Activated T-cell treated with anti-CD3 and anti-CD28 coated beads, Interleukin-2, amount 50 U/mL, for 4 hours (primary cell): ENCODE data around the gene SPP2. TPM values are rescaled to one million over a fixed set of nuclear protein-coding genes. Genes with fewer than 3 reads are reported as not detected.

ENCODE experiments used
- ATAC-seq, 2 donors: fragments of 200-7000 bp; cut with Tn5 transposase; one replicate each; pipeline ENCODE4 v1.10.0; 2021
- DNase-seq: peaks from one replicate; pipeline ENCODE4 v3.0.0-alpha.2; 2020
- H3K27me3 Mint-ChIP-seq: one replicate; pipeline ENCODE4 v1.8.0; 2021; ENCODE audit warnings: low read depth, mixed read lengths
- H3K36me3 Mint-ChIP-seq: one replicate; pipeline ENCODE4 v1.8.0; 2022; ENCODE audit warnings: mixed read lengths; ENCODE audit not compliant: insufficient read depth
- H3K4me1 Mint-ChIP-seq: one replicate; pipeline ENCODE4 v1.8.0; 2021; ENCODE audit warnings: low read depth, mixed read lengths
- H3K4me3 Mint-ChIP-seq: one replicate; pipeline ENCODE4 v1.8.0; 2021; ENCODE audit warnings: mild to moderate bottlenecking, moderate library complexity, mixed read lengths
- H3K9me3 Mint-ChIP-seq: one replicate; pipeline ENCODE4 v1.8.0; 2021; ENCODE audit warnings: mixed read lengths
- total RNA-seq, 3 donors: library from RNA; stranded (reverse); gene quantifications; one replicate each; pipeline ENCODE4 v1.2.1, GENCODE V29; 2021

The SPP2 gene
- total RNA-seq, 3 donors from 2014 or later: not detected

GRCh38 chr2:234026693-234027254 is 23.7 kb upstream of the SPP2 start:
- H3K9me3 Mint-ChIP-seq: peaks cover 7% of the 10 kb centered on the region
- H3K4me3 Mint-ChIP-seq: no peak overlapping the region
- no peaks in the 10 kb centered on the region for H3K36me3 Mint-ChIP-seq
- DNase-seq (no peak), ATAC-seq (no peak)
- H3K27me3 Mint-ChIP-seq: peaks cover 1% of the 10 kb centered on the region
- peaks cover 40% of the 10 kb centered on the region for H3K4me1 Mint-ChIP-seq

- ATAC-seq (no peak), DNase-seq (no peak)
- no peaks in the 10 kb centered on the region for H3K36me3 Mint-ChIP-seq
- H3K4me1 Mint-ChIP-seq: peaks cover 48% of the 10 kb centered on the region
- no peak overlapping the region for H3K4me3 Mint-ChIP-seq
- peaks cover 7% of the 10 kb centered on the region for H3K9me3 Mint-ChIP-seq
- no peaks in the 10 kb centered on the region for H3K27me3 Mint-ChIP-seq
Observed at GRCh38 chr2:234027641-234028040, 22.9 kb upstream of the SPP2 start.

- H3K4me3 Mint-ChIP-seq: no peak overlapping the region
- ATAC-seq (no peak), DNase-seq (no peak)
- peaks cover 3% of the 10 kb centered on the region for H3K36me3 Mint-ChIP-seq
- peaks cover 12% of the 10 kb centered on the region for H3K9me3 Mint-ChIP-seq
- peaks cover 56% of the 10 kb centered on the region for H3K4me1 Mint-ChIP-seq
- no peaks in the 10 kb centered on the region for H3K27me3 Mint-ChIP-seq
Observed at GRCh38 chr2:234029150-234029733, 21.3 kb upstream of the SPP2 start.

GRCh38 chr2:234031207-234031606 is 19.3 kb upstream of the SPP2 start:
- Mint-ChIP-seq H3K27me3 (no peaks in the 10 kb centered on the region), H3K36me3 (peaks cover 3% of the 10 kb centered on the region), H3K4me3 (no peak overlapping the region), H3K9me3 (peaks cover 17% of the 10 kb centered on the region), H3K4me1 (peaks cover 44% of the 10 kb centered on the region)
- ATAC-seq (no peak), DNase-seq (no peak)

GRCh38 chr2:234032279-234032856 is 18.1 kb upstream of the SPP2 start:
- ATAC-seq (peak; percentile 70 to 79), DNase-seq (no peak)
- Mint-ChIP-seq H3K4me1 (peaks cover 34% of the 10 kb centered on the region), H3K9me3 (peaks cover 28% of the 10 kb centered on the region), H3K27me3 (peaks cover 5% of the 10 kb centered on the region), H3K4me3 (no peak overlapping the region), H3K36me3 (peaks cover 4% of the 10 kb centered on the region)

GRCh38 chr2:234033174-234033573 is 17.3 kb upstream of the SPP2 start:
- Mint-ChIP-seq H3K4me1 (peaks cover 28% of the 10 kb centered on the region), H3K36me3 (peaks cover 4% of the 10 kb centered on the region), H3K27me3 (peaks cover 8% of the 10 kb centered on the region), H3K9me3 (peaks cover 35% of the 10 kb centered on the region), H3K4me3 (no peak overlapping the region)
- no peak for ATAC-seq
- DNase-seq: no peak

GRCh38 chr2:234033885-234034284 is 16.6 kb upstream of the SPP2 start:
- DNase-seq (no peak), ATAC-seq (no peak)
- no peak overlapping the region for H3K4me3 Mint-ChIP-seq
- peaks cover 40% of the 10 kb centered on the region for H3K9me3 Mint-ChIP-seq
- H3K4me1 Mint-ChIP-seq: peaks cover 25% of the 10 kb centered on the region
- H3K36me3 Mint-ChIP-seq: peaks cover 4% of the 10 kb centered on the region
- peaks cover 11% of the 10 kb centered on the region for H3K27me3 Mint-ChIP-seq

DNA sequence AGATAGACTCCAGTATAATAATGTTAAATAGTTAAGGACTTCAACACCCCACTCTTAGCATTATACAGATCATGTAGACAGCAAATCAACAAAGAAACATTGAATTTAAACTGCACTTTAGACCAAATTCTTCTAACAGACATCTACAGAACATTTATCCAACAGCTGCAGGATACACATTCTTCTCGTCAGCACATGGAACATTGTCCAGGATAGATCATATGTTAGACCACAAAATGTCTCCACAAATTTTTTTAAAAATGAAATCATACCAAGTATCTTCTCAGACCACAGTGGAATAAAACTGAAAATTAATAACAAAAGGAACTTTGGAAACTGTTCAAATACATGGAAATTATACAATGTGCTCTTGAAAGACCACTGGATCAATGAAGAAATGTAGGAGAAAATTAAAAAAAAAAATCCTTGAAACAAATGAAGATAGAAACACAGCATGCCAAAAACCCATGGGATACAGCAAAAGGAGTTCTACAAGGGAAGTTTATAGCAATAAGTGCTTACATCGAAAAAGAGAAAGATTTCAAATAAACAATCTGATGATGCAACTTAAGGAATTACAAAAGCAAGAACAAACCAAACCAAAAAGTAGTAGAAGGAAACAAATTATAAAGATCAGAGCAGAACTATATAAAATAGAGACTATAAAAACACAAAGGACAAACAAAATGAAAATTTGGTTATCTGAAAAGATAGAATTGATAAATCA is 12.3 kb upstream of the SPP2 start:
- Mint-ChIP-seq H3K4me1 (peaks cover 2% of the 10 kb centered on the region), H3K9me3 (peaks cover 37% of the 10 kb centered on the region), H3K27me3 (peaks cover 11% of the 10 kb centered on the region), H3K36me3 (peaks cover 4% of the 10 kb centered on the region), H3K4me3 (no peak overlapping the region)
- ATAC-seq (no peak), DNase-seq (no peak)

GRCh38 chr2:234044157-234044556 is 6.3 kb upstream of the SPP2 start:
- no peaks in the 10 kb centered on the region for H3K27me3 Mint-ChIP-seq
- DNase-seq (no peak), ATAC-seq (no peak)
- no peaks in the 10 kb centered on the region for H3K36me3 Mint-ChIP-seq
- H3K9me3 Mint-ChIP-seq: no peaks in the 10 kb centered on the region
- H3K4me3 Mint-ChIP-seq: no peak overlapping the region
- no peaks in the 10 kb centered on the region for H3K4me1 Mint-ChIP-seq

GRCh38 chr2:234046521-234046920 is 4.0 kb upstream of the SPP2 start:
- DNase-seq: no peak
- Mint-ChIP-seq H3K4me1 (no peaks in the 10 kb centered on the region), H3K4me3 (no peak overlapping the region), H3K36me3 (no peaks in the 10 kb centered on the region), H3K9me3 (no peaks in the 10 kb centered on the region), H3K27me3 (no peaks in the 10 kb centered on the region)
- no peak for ATAC-seq

- ATAC-seq (no peak), DNase-seq (no peak)
- no peaks in the 10 kb centered on the region for H3K9me3 Mint-ChIP-seq
- H3K36me3 Mint-ChIP-seq: no peaks in the 10 kb centered on the region
- H3K27me3 Mint-ChIP-seq: no peaks in the 10 kb centered on the region
- H3K4me3 Mint-ChIP-seq: no peak overlapping the region
- no peaks in the 10 kb centered on the region for H3K4me1 Mint-ChIP-seq
Observed at GRCh38 chr2:234047361-234047760, 3.1 kb upstream of the SPP2 start.

DNA sequence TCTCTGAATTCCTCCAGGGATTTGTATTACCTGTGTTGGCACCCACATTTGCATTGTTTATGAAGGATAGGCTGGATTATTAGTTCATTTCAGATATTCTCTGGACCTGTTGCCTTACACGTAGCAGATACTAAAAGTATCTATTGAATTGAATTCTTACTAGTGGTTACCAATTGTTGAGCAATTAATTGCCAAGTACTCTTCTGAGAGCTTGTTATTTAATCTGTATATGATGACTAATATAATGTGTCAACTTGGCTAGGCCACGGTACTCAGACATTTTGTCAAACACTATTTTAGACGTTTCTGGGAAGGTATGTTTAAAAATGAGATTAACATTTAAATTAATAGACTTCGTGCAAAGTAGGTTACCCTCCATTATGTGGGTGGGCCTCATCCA is 2.5 kb upstream of the SPP2 start:
- Mint-ChIP-seq H3K27me3 (no peaks in the 10 kb centered on the region), H3K36me3 (no peaks in the 10 kb centered on the region), H3K4me1 (no peaks in the 10 kb centered on the region), H3K4me3 (no peak overlapping the region), H3K9me3 (no peaks in the 10 kb centered on the region)
- ATAC-seq: no peak
- no peak for DNase-seq

- DNase-seq: no peak
- ATAC-seq: no peak
- no peaks in the 10 kb centered on the region for H3K36me3 Mint-ChIP-seq
- no peaks in the 10 kb centered on the region for H3K4me1 Mint-ChIP-seq
- H3K4me3 Mint-ChIP-seq: no peak overlapping the region
- H3K9me3 Mint-ChIP-seq: no peaks in the 10 kb centered on the region
- H3K27me3 Mint-ChIP-seq: no peaks in the 10 kb centered on the region
Observed at GRCh38 chr2:234051374-234052070, 1.0 kb downstream of the SPP2 start.

- DNase-seq: no peak
- Mint-ChIP-seq H3K4me1 (peaks cover 7% of the 10 kb centered on the region), H3K36me3 (no peaks in the 10 kb centered on the region), H3K4me3 (no peak overlapping the region), H3K9me3 (no peaks in the 10 kb centered on the region), H3K27me3 (peaks cover 2% of the 10 kb centered on the region)
- ATAC-seq: no peak
Observed at GRCh38 chr2:234058881-234059280, 8.4 kb downstream of the SPP2 start.
